Heart left ventricle (tissue), 13 donors: ENCODE data around the gene UQCC2.

Experiments used
- POLR2A ChIP-seq, 2 donors: fragments of 450-650 bp; IDR thresholded peaks; one replicate each; pipeline ENCODE4 v1.6.1; 2017; ENCODE audit warnings: antibody characterized with exemption in 2 of 2, mild to moderate bottlenecking in 2 of 2, moderate library complexity in 2 of 2
- TF ChIP-seq, protein P1 (sequence below), 12 donors: fragments of 200-600 bp; sonication (generic) in 4 of 12; IDR thresholded peaks; one replicate each; pipeline versions ENCODE4 v1.5.0 to v1.8.0; 2018 to 2022; ENCODE audit warnings: antibody characterized with exemption in 12 of 12, mild to moderate bottlenecking in 5 of 12
- donor health status: ischemic (EF 13 %, LVEDD 7.1; RV severe dilation, severe dysfunction).
- donor health status: DM: no; HTN: yes; CAD: no.
- donor health status: DM: no; HTN: no; CAD: no.
- donor health status: ischemic (EF 25% LVEDD 6.9; RV normal size, moderate dysfunction).
- donor health status: ischemic (EF 25% LVEDD 5.7; RV mildly dilated, moderate dysfunction).
- donor health status: ischemic (EF 35%, LVEDD 5.7; RV mildly dilated, moderate dysfunction).
- donor health status: nonischemic (EF 11% LVEDD 7.7; RV severe dilation, severe dysfunction).
- donor health status: DM: yes; HTN: yes; CAD: no.
- donor health status: PGD.
- donor health status: ischemic (EF 29% LVEDD 5.4; RV normal size, mild dysfunction).
- donor health status: nonischemic (EF 23%, LVEDD 6.1; RV moderate dilation, normal function).

DNA sequence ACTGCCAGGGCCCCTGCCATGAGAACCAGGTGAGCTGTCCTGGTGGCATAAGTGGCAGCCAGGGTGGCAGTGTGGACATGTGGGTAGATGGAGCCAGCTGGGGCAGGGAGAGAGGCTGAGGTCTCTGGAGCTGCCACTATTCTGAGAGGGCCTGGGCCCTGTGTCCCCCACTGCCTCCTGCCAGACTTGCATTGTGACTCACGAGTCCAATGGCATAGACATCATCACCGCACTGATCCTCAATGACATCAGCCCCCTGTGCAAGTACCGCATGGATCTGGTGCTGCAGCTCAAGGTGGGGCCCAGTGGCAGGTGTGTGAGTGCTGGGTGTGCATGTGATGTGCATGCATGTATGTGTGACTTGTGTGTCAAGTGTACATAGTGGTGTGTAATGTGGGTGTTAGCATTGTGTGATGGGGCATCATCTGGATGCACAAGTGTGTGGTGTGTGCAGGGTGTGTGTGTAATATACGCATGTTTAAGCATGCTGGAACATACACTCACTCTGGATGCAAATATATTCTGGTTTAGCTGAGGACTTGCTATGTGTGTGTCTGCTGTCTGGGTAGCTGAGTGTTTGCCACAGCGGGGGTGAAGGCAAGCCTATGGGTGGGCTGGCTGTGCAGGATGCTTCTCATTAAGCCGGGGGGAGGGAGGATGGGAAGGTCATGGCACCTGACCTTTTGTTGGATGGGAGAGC is 25.1 kb downstream of the UQCC2 start:
- TF ChIP-seq, protein P1, sequence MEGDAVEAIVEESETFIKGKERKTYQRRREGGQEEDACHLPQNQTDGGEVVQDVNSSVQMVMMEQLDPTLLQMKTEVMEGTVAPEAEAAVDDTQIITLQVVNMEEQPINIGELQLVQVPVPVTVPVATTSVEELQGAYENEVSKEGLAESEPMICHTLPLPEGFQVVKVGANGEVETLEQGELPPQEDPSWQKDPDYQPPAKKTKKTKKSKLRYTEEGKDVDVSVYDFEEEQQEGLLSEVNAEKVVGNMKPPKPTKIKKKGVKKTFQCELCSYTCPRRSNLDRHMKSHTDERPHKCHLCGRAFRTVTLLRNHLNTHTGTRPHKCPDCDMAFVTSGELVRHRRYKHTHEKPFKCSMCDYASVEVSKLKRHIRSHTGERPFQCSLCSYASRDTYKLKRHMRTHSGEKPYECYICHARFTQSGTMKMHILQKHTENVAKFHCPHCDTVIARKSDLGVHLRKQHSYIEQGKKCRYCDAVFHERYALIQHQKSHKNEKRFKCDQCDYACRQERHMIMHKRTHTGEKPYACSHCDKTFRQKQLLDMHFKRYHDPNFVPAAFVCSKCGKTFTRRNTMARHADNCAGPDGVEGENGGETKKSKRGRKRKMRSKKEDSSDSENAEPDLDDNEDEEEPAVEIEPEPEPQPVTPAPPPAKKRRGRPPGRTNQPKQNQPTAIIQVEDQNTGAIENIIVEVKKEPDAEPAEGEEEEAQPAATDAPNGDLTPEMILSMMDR (IDR thresholded peaks at IDR 0.05): no peak
- no peak for TF ChIP-seq POLR2A (IDR thresholded peaks at IDR 0.05)
